ENCODE data around the gene HPSE2.

GRCh38 chr10:99233000-99233688, 2.5 kb downstream of the HPSE2 start:
- TF ChIP-seq EZH2 (IDR thresholded peaks at IDR 0.05) (no peak), FOXP2 (optimal IDR thresholded peaks at IDR 0.05; ENCODE audit: control extremely low read depth, extremely low read length, insufficient read depth) (no peak)
